D341Med (cell line): ENCODE measurements around the gene GCM1.
A peak's percentile ranks its signal among the peaks of the same experiment; 100 is the strongest.
"Not testable (repeated sequence)": the region's sequence is repeated elsewhere in the genome, so short reads cannot be mapped to it uniquely, and the experiment has no call there.

ENCODE experiments used
- DNase-seq: peaks from one replicate; pipeline ENCODE4 v3.0.0; 2012; ENCODE audit warnings: low spot score

The GCM1 gene, protein sequence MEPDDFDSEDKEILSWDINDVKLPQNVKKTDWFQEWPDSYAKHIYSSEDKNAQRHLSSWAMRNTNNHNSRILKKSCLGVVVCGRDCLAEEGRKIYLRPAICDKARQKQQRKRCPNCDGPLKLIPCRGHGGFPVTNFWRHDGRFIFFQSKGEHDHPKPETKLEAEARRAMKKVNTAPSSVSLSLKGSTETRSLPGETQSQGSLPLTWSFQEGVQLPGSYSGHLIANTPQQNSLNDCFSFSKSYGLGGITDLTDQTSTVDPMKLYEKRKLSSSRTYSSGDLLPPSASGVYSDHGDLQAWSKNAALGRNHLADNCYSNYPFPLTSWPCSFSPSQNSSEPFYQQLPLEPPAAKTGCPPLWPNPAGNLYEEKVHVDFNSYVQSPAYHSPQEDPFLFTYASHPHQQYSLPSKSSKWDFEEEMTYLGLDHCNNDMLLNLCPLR

GRCh38 chr6:53148684-53149083 is at the start of gene GCM1:
Gene GCM1, minus strand, starts transcription at chr6:53148841. Its CDS starts 3,209 bp downstream, at chr6:53145632.
- DNase-seq = no peak

DNA sequence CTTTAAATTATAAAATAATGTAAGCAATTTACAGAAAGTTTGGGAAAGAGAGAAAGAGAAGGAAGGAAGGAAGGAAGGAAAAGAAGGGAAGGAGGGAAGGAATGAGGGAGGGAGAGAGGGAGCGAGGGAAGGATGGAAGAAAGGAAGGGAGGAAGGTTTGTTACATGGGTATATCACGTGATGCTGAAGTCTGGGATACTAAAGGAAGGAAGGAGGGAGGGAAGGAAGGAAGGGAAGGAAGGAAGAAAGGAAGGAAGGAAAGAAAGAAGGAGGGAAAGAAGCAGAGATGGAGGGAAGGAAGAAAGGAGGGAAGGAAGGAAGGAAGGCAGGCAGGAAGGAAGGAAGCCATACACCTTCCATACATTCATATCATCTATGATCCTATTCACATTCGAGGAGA is 48.9 kb upstream of the GCM1 start:
- DNase-seq = no peak

- no peak for DNase-seq
Measured at GRCh38 chr6:53195048-53195447, 46.4 kb upstream of the GCM1 start.

DNA sequence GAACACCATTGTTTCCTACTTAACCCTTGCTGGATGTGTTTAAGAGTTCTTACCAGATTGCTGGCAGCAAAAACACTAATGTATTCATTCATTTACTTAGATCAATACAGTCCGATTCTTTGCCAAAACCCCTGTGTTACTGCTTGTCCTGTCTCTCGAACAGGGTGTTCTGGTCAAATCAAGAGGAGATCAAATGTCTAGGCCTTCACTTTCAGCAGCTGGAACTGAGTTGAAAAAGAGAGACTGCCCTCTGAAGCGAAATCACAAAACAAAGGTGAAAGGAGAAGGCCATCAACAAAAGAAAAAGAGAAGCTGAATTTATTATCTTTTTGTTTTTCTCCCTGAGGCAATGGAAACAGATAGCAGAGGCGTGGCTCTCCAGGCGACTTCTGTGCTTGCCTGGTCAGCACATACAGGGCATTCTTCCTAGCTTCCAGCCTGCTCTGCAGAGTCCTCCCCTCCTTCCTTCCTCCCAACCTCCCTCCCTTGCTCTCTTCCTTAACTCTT is 44.1 kb upstream of the GCM1 start:
- no peak for DNase-seq

- no peak for DNase-seq
Measured at GRCh38 chr6:53189554-53189953, 40.9 kb upstream of the GCM1 start.

GRCh38 chr6:53188833-53189232 is 40.2 kb upstream of the GCM1 start:
- DNase-seq = no peak

GRCh38 chr6:53180678-53181077 is 32.0 kb upstream of the GCM1 start:
- DNase-seq = no peak

- no peak for DNase-seq
Measured at GRCh38 chr6:53179961-53180651, 31.5 kb upstream of the GCM1 start.

GRCh38 chr6:53178837-53179432 is 30.3 kb upstream of the GCM1 start:
- no peak for DNase-seq

- no peak for DNase-seq
Measured at GRCh38 chr6:53175027-53175426, 26.4 kb upstream of the GCM1 start.

GRCh38 chr6:53172468-53172803 is 23.8 kb upstream of the GCM1 start:
- DNase-seq = no peak

DNA sequence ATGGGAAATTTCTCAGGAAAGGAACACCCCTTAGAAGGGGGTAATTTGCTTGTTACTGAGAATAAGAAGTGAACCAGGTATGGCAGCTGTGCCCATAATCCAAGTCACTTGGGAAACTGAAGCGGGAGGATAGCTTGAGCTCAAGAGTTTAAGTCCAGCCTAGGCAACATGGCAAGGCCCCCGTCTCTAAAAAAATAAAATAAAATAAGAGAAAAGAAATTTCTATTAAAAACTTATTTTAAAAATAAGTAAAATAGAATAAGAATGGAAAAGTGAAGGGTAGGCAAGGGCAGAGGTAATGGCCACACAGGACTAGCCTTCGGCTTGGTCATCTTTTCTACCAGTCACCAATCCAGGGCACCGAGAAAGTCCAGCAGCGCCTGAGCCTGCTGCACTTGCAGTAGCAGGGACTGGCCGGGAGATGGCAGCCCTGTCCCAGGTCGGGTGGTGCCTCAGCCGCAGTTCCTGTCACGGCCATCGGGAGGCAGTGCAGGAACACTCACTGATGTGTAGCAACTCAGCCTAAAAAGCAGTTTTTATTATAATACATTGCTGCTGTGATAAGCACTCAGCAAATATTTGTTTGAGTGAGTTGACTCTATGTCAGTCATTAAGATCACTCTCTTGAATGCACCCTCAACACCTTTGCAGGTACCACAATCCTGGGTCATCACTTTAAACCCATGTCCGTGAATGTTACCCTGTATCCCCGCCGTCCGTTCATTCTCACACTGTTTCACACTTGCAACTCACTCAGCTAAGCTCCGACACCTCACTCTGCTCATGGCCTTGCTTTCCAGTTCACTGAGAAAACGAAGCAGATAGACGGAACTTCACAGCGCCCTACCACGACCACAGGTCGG is 23.2 kb upstream of the GCM1 start:
- peak; percentile 91 for DNase-seq

- DNase-seq = no peak
Measured at GRCh38 chr6:53168516-53169267, 20.1 kb upstream of the GCM1 start.

DNA sequence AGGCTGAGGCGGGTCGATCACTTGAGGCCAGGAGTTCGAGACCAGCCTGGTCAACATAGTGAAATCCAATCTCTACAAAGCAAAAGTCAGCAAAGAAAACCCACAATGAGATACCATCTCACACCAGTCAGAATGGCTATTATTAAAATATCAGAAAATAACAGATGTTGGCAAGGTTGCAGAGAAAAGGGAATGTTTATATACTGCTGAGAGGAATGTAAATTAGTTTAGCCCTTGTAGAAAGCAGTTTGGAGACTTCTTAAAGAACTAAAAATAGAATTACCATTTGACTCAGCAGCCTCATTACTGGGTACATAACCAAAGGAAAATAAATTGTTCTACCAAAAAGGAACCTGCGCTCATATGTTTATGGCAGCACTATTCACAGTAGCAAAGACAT is 16.7 kb upstream of the GCM1 start:
- no peak for DNase-seq

DNA sequence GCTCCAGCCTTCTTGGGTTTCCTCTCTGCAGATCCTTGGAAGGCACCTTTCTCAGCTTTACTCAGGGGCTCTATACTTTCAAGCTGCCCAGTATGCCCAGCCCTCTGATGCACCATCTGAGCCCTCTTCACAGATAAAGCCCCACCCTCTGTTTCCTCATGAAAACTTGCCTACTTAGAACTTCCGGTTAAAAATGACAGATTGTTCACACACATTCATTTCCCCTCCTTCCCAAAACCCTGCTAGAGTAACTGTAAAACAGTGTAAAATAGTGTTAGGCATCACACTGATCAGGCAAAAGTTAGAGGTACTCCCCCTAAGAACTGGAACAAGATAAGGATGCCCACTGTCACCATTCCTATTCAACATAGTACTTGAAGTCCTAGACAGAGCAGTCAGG is 14.0 kb upstream of the GCM1 start:
- DNase-seq = no peak

GRCh38 chr6:53161481-53162009 is 12.9 kb upstream of the GCM1 start:
- no peak for DNase-seq

DNA sequence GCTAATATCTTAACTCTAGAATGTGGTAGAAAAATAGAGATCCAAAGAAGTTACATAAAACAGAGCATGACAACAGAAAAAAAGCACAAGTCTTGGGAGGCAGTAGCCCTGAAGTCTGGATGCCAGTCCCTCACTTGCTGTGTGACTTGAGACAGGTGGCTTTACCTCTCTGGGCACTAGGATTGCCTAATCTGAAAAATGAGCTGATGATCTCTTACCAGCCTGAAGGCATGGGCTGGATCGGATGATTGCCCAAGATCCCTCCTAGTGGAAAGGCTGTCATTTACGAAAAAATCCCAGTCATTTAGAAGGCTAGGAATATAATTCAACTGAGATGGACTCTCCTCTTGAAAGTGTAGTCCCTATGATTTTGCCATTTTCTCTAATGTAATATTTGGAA is 10.9 kb upstream of the GCM1 start:
- no peak for DNase-seq

DNA sequence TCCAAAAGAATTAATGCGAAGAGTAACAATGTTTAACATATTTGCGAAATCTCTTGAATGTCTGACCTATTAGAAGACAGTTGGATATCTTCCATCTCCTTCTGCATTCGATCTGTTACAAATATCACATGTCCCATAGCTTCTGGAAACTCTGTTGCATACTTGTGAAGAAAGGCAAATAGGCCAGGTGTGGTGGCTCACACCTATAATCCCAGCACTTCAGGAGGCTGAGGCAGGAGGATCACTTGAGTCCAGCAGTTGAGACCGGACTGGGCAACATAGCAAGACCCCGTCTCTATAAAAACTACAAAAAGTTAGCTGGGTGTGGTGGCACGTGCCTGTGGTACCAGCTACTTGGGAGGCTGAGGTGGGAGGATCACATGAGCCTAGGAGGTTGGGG is 9.4 kb upstream of the GCM1 start:
- DNase-seq = not testable (repeated sequence)

GRCh38 chr6:53155279-53155678 is 6.6 kb upstream of the GCM1 start:
- not testable (repeated sequence) for DNase-seq

DNA sequence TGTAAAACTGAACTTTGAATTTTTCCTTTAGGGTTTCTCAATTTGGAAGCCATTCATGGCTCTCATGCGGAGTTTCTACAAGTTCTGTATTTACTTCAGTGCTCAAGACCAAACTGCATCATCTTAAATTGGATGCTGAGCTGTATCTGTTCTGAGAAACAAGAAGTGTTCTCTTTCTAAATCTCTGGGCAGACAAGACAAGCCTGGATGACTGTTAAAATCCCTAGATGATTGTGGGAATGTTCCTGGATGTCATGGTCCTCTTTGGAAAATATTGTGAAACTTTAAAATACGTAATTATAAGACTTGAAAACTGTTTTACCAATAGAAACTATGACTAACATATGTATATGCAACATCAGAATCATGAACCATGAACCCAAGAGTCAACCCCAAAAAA is 6.2 kb upstream of the GCM1 start:
- no peak for DNase-seq

GRCh38 chr6:53154071-53154470 is 5.4 kb upstream of the GCM1 start:
- no peak for DNase-seq
